HL-60 (cell line): ENCODE results near the gene NOXO1.

Experiments used
- DNase-seq, 2 experiments: peaks; one replicate each; pipeline ENCODE4 v3.0.0-alpha.2; 2010 to 2020; ENCODE audit warnings: low read depth in 1 of 2, low spot score in 1 of 2
- H3K27ac ChIP-seq: fragments of 250-450 bp; sonication (Bioruptor Pico); replicated peaks from 2 replicates; pipeline ENCODE4 v1.5.1; 2020; ENCODE audit warnings: mild to moderate bottlenecking, moderate library complexity
- H3K27me3 ChIP-seq: fragments of 250-450 bp; sonication (Bioruptor Pico); 2 replicates; pipeline ENCODE4 v1.5.1; 2021; ENCODE audit warnings: mild to moderate bottlenecking, moderate library complexity; ENCODE audit not compliant: insufficient read depth, poor library complexity, severe bottlenecking
- H3K4me3 ChIP-seq: replicated peaks from 2 replicates; pipeline ENCODE4 v1.5.1; 2011; ENCODE audit warnings: mild to moderate bottlenecking, control low read depth, low read length; ENCODE audit not compliant: insufficient read depth
- GABPA ChIP-seq: IDR thresholded peaks from 2 replicates; pipeline ENCODE4 v1.6.1; 2012; ENCODE audit warnings: low read depth
- POLR2AphosphoS5 ChIP-seq: IDR thresholded peaks from 2 replicates; pipeline ENCODE4 v1.6.1; 2012; ENCODE audit warnings: low read depth
- REST ChIP-seq: IDR thresholded peaks from 2 replicates; pipeline ENCODE4 v1.6.1; 2012; ENCODE audit warnings: low read depth; ENCODE audit not compliant: insufficient replicate concordance
- SPI1 ChIP-seq: IDR thresholded peaks from 2 replicates; pipeline ENCODE4 v1.6.1; 2012; ENCODE audit warnings: low read depth, mild to moderate bottlenecking, borderline replicate concordance
- TF ChIP-seq, protein P1 (sequence below): IDR thresholded peaks from one replicate; pipeline ENCODE4 v1.5.1; 2011; ENCODE audit warnings: low read length, control low read depth, inconsistent platforms; ENCODE audit not compliant: insufficient read depth

Gene NOXO1

DNA sequence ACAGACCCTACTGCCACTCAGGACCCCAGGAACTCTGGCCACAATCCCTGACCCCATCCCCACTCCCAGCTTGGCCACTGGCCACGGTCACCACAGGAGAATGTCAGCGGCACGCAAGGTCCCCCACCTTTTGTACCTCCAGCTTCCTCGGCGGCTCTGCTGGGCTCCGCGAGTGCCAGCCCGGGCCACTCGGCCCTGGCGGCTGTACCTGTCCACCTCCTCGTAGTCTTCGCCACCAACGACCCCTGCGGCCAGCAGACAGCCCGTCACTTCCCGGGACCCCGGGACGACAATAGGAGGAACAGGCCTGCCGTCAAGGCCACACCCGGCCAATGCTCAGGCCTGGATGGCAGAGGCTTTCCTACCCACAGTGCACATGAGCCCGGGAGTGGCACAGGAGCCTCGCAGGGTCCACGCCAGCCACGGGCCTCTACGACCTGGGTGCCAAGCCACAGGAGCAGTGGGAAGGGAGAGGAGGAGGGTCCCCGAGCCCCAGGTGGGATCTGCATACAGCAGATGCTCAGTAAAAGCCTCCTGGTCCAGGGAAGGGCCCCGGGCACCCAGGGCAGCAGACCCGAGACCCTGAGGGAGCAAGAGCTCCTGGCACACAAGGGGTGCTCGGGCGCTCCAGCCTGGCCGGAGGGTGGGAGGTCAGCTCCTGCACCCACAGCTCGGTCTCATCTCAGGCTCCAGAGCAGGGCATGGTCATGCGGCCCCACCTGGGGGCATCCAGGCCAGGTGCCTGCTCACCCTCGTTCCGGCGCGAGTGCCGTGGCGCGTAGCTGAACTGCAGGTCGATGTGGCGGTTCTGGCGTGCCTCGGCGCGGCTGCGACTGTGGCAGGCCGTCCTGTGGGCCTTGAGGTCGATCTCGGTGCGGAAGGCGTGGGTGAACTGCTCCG, 20.4 kb upstream of the NOXO1 start:
- Histone ChIP-seq H3K27me3 (no peaks in the 10 kb centered on the region), H3K27ac (no peak overlapping the region), H3K4me3 (no peak overlapping the region)
- TF ChIP-seq SPI1, result no peak
- TF ChIP-seq REST, result no peak
- TF ChIP-seq, protein P1, sequence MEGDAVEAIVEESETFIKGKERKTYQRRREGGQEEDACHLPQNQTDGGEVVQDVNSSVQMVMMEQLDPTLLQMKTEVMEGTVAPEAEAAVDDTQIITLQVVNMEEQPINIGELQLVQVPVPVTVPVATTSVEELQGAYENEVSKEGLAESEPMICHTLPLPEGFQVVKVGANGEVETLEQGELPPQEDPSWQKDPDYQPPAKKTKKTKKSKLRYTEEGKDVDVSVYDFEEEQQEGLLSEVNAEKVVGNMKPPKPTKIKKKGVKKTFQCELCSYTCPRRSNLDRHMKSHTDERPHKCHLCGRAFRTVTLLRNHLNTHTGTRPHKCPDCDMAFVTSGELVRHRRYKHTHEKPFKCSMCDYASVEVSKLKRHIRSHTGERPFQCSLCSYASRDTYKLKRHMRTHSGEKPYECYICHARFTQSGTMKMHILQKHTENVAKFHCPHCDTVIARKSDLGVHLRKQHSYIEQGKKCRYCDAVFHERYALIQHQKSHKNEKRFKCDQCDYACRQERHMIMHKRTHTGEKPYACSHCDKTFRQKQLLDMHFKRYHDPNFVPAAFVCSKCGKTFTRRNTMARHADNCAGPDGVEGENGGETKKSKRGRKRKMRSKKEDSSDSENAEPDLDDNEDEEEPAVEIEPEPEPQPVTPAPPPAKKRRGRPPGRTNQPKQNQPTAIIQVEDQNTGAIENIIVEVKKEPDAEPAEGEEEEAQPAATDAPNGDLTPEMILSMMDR, result no peak
- TF ChIP-seq GABPA, result no peak
- TF ChIP-seq POLR2AphosphoS5, result no peak
- DNase-seq, result no peak

GRCh38 chr16:2001035-2001434, 19.8 kb upstream of the NOXO1 start:
- H3K4me3 ChIP-seq, result no peak overlapping the region
- TF ChIP-seq REST, result no peak
- TF ChIP-seq SPI1, result no peak
- TF ChIP-seq GABPA, result no peak
- TF ChIP-seq, protein P1, result no peak
- TF ChIP-seq POLR2AphosphoS5, result no peak
- no peak overlapping the region for H3K27ac ChIP-seq
- H3K27me3 ChIP-seq, result no peaks in the 10 kb centered on the region
- DNase-seq, result no peak

DNA sequence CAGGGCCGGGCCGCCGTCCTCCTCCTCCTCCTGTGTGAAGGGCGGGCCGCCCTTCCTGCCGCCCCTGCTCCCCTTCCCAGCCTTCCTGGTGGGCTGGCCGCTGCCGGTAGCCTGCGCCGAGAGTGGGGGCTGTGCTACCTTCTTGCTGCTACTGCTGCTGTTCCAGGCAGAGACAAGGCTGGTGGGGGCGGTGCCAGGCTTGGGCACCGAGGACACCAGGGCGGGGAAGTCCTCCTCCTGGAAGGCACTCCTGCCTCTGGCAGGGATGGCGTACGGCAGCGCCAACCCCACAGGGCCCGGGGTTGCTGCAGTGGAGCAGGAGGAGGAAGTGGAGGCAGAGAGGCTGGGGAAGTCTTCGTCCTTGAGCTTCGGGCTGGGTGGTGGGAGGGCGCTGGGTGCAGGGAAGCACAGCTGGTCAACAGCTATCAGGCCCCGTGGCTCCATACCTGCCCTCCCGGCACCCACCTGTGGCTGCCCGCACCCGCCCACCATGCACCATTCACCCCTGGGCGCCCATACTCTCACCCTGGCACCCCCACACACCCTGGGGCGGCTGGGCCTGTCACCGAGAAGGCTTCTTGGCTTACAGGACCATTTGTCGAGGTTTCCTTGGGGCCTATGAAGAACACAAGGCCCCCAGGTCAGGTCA, 18.7 kb upstream of the NOXO1 start:
- no peaks in the 10 kb centered on the region for H3K27me3 ChIP-seq
- H3K27ac ChIP-seq, result no peak overlapping the region
- DNase-seq, result no peak
- no peak overlapping the region for H3K4me3 ChIP-seq
- TF ChIP-seq GABPA (no peak), SPI1 (no peak), POLR2AphosphoS5 (no peak), REST (no peak)
- TF ChIP-seq, protein P1, result no peak
